Testis (tissue), 2 donors: ENCODE results near the gene HOXC12.

ENCODE experiments used
- POLR2A ChIP-seq: fragments of 450-650 bp; IDR thresholded peaks from one replicate; pipeline ENCODE4 v1.6.1; 2017; ENCODE audit warnings: antibody characterized with exemption, mild to moderate bottlenecking, moderate library complexity
- TF ChIP-seq, protein P1 (sequence below), 3 experiments: fragments of 450-650 bp in 2 of 3; fragments of 200-600 bp in 1 of 3; sonication (generic) in 1 of 3; IDR thresholded peaks; one replicate each; pipeline ENCODE4 v1.5.1; 2016 to 2019; ENCODE audit warnings: antibody characterized with exemption in 3 of 3, mild to moderate bottlenecking in 2 of 3, moderate library complexity in 1 of 3

DNA sequence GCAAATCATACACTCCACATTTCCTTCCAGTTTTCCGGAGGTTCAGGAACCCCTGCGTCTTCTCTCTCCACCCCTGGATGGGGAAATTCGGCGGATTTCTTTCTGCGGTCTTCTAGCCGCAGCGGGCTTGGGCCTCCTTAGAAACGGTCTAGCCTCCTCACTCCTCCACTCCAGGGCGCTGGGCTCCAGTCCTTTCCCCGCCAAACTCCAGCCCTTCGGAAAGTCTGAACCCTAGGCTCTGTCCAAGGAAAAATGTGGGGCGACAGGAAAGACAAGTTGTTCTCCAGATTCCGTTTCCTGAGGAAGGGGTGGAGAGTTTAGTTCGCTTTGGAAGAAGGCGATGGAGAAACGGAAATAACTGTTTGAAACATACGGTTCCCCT is 28.9 kb downstream of the HOXC12 start:
- TF ChIP-seq, protein P1, sequence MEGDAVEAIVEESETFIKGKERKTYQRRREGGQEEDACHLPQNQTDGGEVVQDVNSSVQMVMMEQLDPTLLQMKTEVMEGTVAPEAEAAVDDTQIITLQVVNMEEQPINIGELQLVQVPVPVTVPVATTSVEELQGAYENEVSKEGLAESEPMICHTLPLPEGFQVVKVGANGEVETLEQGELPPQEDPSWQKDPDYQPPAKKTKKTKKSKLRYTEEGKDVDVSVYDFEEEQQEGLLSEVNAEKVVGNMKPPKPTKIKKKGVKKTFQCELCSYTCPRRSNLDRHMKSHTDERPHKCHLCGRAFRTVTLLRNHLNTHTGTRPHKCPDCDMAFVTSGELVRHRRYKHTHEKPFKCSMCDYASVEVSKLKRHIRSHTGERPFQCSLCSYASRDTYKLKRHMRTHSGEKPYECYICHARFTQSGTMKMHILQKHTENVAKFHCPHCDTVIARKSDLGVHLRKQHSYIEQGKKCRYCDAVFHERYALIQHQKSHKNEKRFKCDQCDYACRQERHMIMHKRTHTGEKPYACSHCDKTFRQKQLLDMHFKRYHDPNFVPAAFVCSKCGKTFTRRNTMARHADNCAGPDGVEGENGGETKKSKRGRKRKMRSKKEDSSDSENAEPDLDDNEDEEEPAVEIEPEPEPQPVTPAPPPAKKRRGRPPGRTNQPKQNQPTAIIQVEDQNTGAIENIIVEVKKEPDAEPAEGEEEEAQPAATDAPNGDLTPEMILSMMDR (IDR thresholded peaks at IDR 0.05): no peak
- TF ChIP-seq POLR2A: no peak
